HepG2 (cell line): ENCODE measurements around the gene RABL6. TPM values are rescaled to one million over a fixed set of nuclear protein-coding genes. Genes with fewer than 3 reads are reported as not detected.
A peak's percentile ranks its signal among the peaks of the same experiment; 100 is the strongest.

Experiments
- CEBPG ChIP-seq: IDR thresholded peaks from 2 replicates; pipeline ENCODE4 v1.6.1; 2016
- EEA1 ChIP-seq: sonication (generic); formaldehyde crosslinking; IDR thresholded peaks from 2 replicates; pipeline ENCODE4 v1.5.1; 2020; ENCODE audit warnings: mild to moderate bottlenecking, missing genetic modification reagents, borderline replicate concordance
- EED ChIP-seq: sonication (generic); formaldehyde crosslinking; IDR thresholded peaks from 2 replicates; pipeline ENCODE4 v1.5.0; 2020; ENCODE audit warnings: mild to moderate bottlenecking, missing genetic modification reagents
- EHMT2 ChIP-seq: fragments of 200-600 bp; sonication (generic); IDR thresholded peaks from 2 replicates; pipeline ENCODE4 v1.7.0; 2017; ENCODE audit warnings: antibody characterized with exemption, low read depth, low read length, borderline replicate concordance
- FLYWCH1 ChIP-seq: sonication (generic); formaldehyde crosslinking; IDR thresholded peaks from 2 replicates; pipeline ENCODE4 v1.8.1; 2023; ENCODE audit warnings: mild to moderate bottlenecking, missing genetic modification reagents
- FOXO1 ChIP-seq: sonication (generic); formaldehyde crosslinking; IDR thresholded peaks from 2 replicates; pipeline ENCODE4 v1.4.0; 2020; ENCODE audit warnings: missing genetic modification reagents
- GTF2F1 ChIP-seq: fragments of 150-350 bp; IDR thresholded peaks from 2 replicates; pipeline ENCODE4 v1.6.1; 2014; ENCODE audit warnings: low read length
- MAZ ChIP-seq, 2 experiments: sonication (generic) in 1 of 2; formaldehyde crosslinking in 1 of 2; IDR thresholded peaks; 2 replicates each; pipeline versions ENCODE4 v1.5.0 to v1.6.1; 2012 to 2020; ENCODE audit warnings: low read depth in 2 of 2, mild to moderate bottlenecking in 2 of 2, borderline replicate concordance in 1 of 2, improper control_type of control experiment in 1 of 2, low read length in 1 of 2, missing genetic modification reagents in 1 of 2, moderate library complexity in 1 of 2
- MEIS1 ChIP-seq: sonication (generic); formaldehyde crosslinking; IDR thresholded peaks from 2 replicates; pipeline ENCODE4 v1.9.0; 2021; ENCODE audit warnings: mild to moderate bottlenecking, missing genetic modification reagents, moderate library complexity, borderline replicate concordance
- MIER2 ChIP-seq: IDR thresholded peaks from 2 replicates; pipeline ENCODE4 v1.6.1; 2016; ENCODE audit warnings: missing biosample characterization, missing genetic modification reagents
- NR2C2 ChIP-seq: sonication (generic); formaldehyde crosslinking; IDR thresholded peaks from 2 replicates; pipeline ENCODE4 v1.4.0; 2020; ENCODE audit warnings: missing genetic modification reagents, mild to moderate bottlenecking, moderate library complexity, borderline replicate concordance
- PAX8 ChIP-seq: sonication (generic); formaldehyde crosslinking; IDR thresholded peaks from 2 replicates; pipeline ENCODE4 v1.8.0; 2022; ENCODE audit warnings: mild to moderate bottlenecking, missing genetic modification reagents, borderline replicate concordance
- TEAD3 ChIP-seq: optimal IDR thresholded peaks from 2 replicates; pipeline ENCODE3; 2016; ENCODE audit warnings: borderline replicate concordance
- ZBTB1 ChIP-seq: sonication (generic); formaldehyde crosslinking; IDR thresholded peaks from 2 replicates; pipeline ENCODE4 v1.4.0; 2020; ENCODE audit warnings: missing genetic modification reagents, borderline replicate concordance
- ZBTB38 ChIP-seq: sonication (generic); formaldehyde crosslinking; IDR thresholded peaks from 2 replicates; pipeline ENCODE4 v1.5.1; 2020; ENCODE audit warnings: mild to moderate bottlenecking, missing genetic modification reagents
- ZBTB7B ChIP-seq: sonication (generic); formaldehyde crosslinking; IDR thresholded peaks from 2 replicates; pipeline ENCODE4 v1.4.0; 2020; ENCODE audit warnings: missing genetic modification reagents
- ZFP36L1 ChIP-seq: sonication (generic); formaldehyde crosslinking; IDR thresholded peaks from 2 replicates; pipeline ENCODE4 v1.8.0; 2022; ENCODE audit warnings: mild to moderate bottlenecking, missing genetic modification reagents, moderate library complexity
- ZNF609 ChIP-seq: sonication (generic); formaldehyde crosslinking; IDR thresholded peaks from 2 replicates; pipeline ENCODE4 v1.4.0; 2020; ENCODE audit warnings: mild to moderate bottlenecking, missing genetic modification reagents, borderline replicate concordance
- ZNF644 ChIP-seq: IDR thresholded peaks from 2 replicates; pipeline ENCODE4 v1.6.1; 2016; ENCODE audit warnings: low read depth
- ZNF775 ChIP-seq: sonication (generic); formaldehyde crosslinking; IDR thresholded peaks from 2 replicates; pipeline ENCODE4 v1.4.0; 2020; ENCODE audit warnings: missing genetic modification reagents, mild to moderate bottlenecking, moderate library complexity, borderline replicate concordance
- ZNF883 ChIP-seq: sonication (generic); formaldehyde crosslinking; IDR thresholded peaks from 2 replicates; pipeline ENCODE4 v1.5.1; 2020; ENCODE audit warnings: mild to moderate bottlenecking, missing genetic modification reagents; ENCODE audit errors: not compliant biosample characterization
- polyA plus RNA-seq, 8 experiments: library from polyadenylated mRNA; depleted of rRNA in 3 of 8; stranded (reverse) in 7 of 8; unstranded in 1 of 8; fragments of >200 nt; fragmentation: Illumina TruSeq in 4 of 8; extraction: Trizol in 4 of 8; gene quantifications; 2 replicates each; pipeline versions ENCODE4 v1.2.1 to v1.2.3, GENCODE V29; 2011 to 2016; ENCODE audit warnings: low read depth in 4 of 8, missing spikeins in 1 of 8, mixed read lengths in 1 of 8; ENCODE audit not compliant: insufficient read depth in 1 of 8
- total RNA-seq, 5 experiments: library from RNA; depleted of rRNA; stranded (reverse); fragments of >200 nt; fragmentation: Illumina TruSeq; extraction: Trizol; gene quantifications; 2 replicates each; pipeline ENCODE4 v1.2.3, GENCODE V29; 2016; ENCODE audit warnings: low read depth in 1 of 5
- TF ChIP-seq, protein P1 (sequence below): sonication (generic); formaldehyde crosslinking; IDR thresholded peaks from 2 replicates; pipeline ENCODE4 v1.5.0; 2020; ENCODE audit warnings: mild to moderate bottlenecking, missing genetic modification reagents
- TF ChIP-seq, protein P2 (sequence below): sonication (generic); formaldehyde crosslinking; IDR thresholded peaks from 2 replicates; pipeline ENCODE4 v1.5.0; 2020; ENCODE audit warnings: missing genetic modification reagents

The RABL6 gene
- total and polyA plus RNA-seq, 2 of the 13 experiments (the other 11 are each of a cell fraction or from before 2014, with no cell fraction given): 81.5 to 125 TPM

GRCh38 chr9:136885950-136886578 is 78.3 kb downstream of the RABL6 start, which contains the start of gene TRAF2 (continued):
- TF ChIP-seq, protein P1, sequence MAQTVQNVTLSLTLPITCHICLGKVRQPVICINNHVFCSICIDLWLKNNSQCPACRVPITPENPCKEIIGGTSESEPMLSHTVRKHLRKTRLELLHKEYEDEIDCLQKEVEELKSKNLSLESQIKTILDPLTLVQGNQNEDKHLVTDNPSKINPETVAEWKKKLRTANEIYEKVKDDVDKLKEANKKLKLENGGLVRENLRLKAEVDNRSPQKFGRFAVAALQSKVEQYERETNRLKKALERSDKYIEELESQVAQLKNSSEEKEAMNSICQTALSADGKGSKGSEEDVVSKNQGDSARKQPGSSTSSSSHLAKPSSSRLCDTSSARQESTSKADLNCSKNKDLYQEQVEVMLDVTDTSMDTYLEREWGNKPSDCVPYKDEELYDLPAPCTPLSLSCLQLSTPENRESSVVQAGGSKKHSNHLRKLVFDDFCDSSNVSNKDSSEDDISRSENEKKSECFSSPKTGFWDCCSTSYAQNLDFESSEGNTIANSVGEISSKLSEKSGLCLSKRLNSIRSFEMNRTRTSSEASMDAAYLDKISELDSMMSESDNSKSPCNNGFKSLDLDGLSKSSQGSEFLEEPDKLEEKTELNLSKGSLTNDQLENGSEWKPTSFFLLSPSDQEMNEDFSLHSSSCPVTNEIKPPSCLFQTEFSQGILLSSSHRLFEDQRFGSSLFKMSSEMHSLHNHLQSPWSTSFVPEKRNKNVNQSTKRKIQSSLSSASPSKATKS (CRISPR knock-in tag): no peak
- TF ChIP-seq FOXO1 (CRISPR knock-in tag) (no peak; the same call in 1 of the 2 replicates), MAZ (IDR thresholded peaks at IDR 0.05; ENCODE audit: borderline replicate concordance, low read depth, low read length) (no peak), MAZ (CRISPR knock-in tag; IDR thresholded peaks at IDR 0.05; ENCODE audit: low read depth) (peak; percentile 59; the same call in 1 of the 2 replicates), ZNF609 (CRISPR knock-in tag) (no peak), ZNF644 (CRISPR knock-in tag) (no peak), ZNF775 (CRISPR knock-in tag) (no peak), ZNF883 (no peak), EED (CRISPR knock-in tag) (no peak), MIER2 (CRISPR knock-in tag) (no peak), ZBTB38 (CRISPR knock-in tag) (no peak), CEBPG (CRISPR knock-in tag) (no peak), GTF2F1 (no peak), ZBTB1 (CRISPR knock-in tag) (no peak), MEIS1 (no peak), NR2C2 (CRISPR knock-in tag) (peak; percentile 41; the same call in 1 of the 2 replicates), PAX8 (CRISPR knock-in tag) (no peak), TEAD3 (CRISPR knock-in tag) (no peak), FLYWCH1 (CRISPR knock-in tag) (no peak), ZFP36L1 (CRISPR knock-in tag) (0 out of 2 replicates have a peak, but pooled peaks have one; percentile 68), EHMT2 (no peak), EEA1 (no peak), ZBTB7B (CRISPR knock-in tag) (no peak)
- TF ChIP-seq, protein P2, sequence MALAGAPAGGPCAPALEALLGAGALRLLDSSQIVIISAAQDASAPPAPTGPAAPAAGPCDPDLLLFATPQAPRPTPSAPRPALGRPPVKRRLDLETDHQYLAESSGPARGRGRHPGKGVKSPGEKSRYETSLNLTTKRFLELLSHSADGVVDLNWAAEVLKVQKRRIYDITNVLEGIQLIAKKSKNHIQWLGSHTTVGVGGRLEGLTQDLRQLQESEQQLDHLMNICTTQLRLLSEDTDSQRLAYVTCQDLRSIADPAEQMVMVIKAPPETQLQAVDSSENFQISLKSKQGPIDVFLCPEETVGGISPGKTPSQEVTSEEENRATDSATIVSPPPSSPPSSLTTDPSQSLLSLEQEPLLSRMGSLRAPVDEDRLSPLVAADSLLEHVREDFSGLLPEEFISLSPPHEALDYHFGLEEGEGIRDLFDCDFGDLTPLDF (CRISPR knock-in tag): peak; percentile 81
